CD8-positive, alpha-beta memory T cell (primary cell): ENCODE data around the gene PTRH2. TPM values are rescaled to one million over a fixed set of nuclear protein-coding genes. Genes with fewer than 3 reads are reported as not detected.

Source experiments
- polyA plus RNA-seq: library from polyadenylated mRNA; unstranded; fragments of 300-500 nt; fragmentation: Illumina TruSeq; gene quantifications from one replicate; pipeline ENCODE4 v1.2.3, GENCODE V29; 2021
- total RNA-seq, 2 experiments: library from RNA; stranded (reverse); gene quantifications; one replicate each; pipeline ENCODE4 v1.2.3, GENCODE V29; 2021

The PTRH2 gene
- total and polyA plus RNA-seq, 3 experiments from 2014 or later = 15.9 to 43.6 (median 38.5) TPM

Other genes starting within 250 kb of the PTRH2 start
- 10 to 100 TPM; 17.9 to 22.3 TPM for gene DHX40, start 141.8 kb downstream of the PTRH2 start, total RNA-seq
- 23.2 TPM for gene DHX40, start 141.8 kb downstream of the PTRH2 start, polyA plus RNA-seq
- gene CLTC, start 87.5 kb downstream of the PTRH2 start, total RNA-seq = 100 to 1,000 TPM; 177 to 183 TPM
- 41.1 TPM for gene CLTC, start 87.5 kb downstream of the PTRH2 start, polyA plus RNA-seq
- gene VMP1, start 224 bp upstream of the PTRH2 start, total RNA-seq = 100 to 1,000 TPM; 150 to 151 TPM
- gene VMP1, start 224 bp upstream of the PTRH2 start, polyA plus RNA-seq = 57.0 TPM
- 10 to 100 TPM in 1 of 2 experiments, 1 to 10 TPM in 1; 9.5 to 11.9 TPM for gene TUBD1, start 185.5 kb upstream of the PTRH2 start, total RNA-seq
- gene TUBD1, start 185.5 kb upstream of the PTRH2 start, polyA plus RNA-seq = 17.3 TPM
- 10 to 100 TPM; 44.5 to 52.3 TPM for gene RPS6KB1, start 185.7 kb upstream of the PTRH2 start, total RNA-seq
- gene RPS6KB1, start 185.7 kb upstream of the PTRH2 start, polyA plus RNA-seq = 24.4 TPM